Left renal cortex interstitium (tissue), 4 donors: ENCODE measurements around the gene AGPAT1. TPM values are rescaled to one million over a fixed set of nuclear protein-coding genes. Genes with fewer than 3 reads are reported as not detected.
"Not testable (repeated sequence)": the region's sequence is repeated elsewhere in the genome, so short reads cannot be mapped to it uniquely, and the experiment has no call there.

Experiments used
- DNase-seq, 4 donors: peaks; one replicate each; pipeline ENCODE4 v3.0.0-alpha.2; 2013; ENCODE audit warnings: low read depth in 4 of 4, low spot score in 2 of 4, missing footprints in 1 of 4
- polyA plus RNA-seq, 4 donors: library from polyadenylated mRNA; unstranded; fragments of 120-200 nt; gene quantifications; one replicate each; pipeline ENCODE4 v1.2.1, GENCODE V29; 2013; ENCODE audit not compliant: insufficient read length in 4 of 4

Gene AGPAT1, protein sequence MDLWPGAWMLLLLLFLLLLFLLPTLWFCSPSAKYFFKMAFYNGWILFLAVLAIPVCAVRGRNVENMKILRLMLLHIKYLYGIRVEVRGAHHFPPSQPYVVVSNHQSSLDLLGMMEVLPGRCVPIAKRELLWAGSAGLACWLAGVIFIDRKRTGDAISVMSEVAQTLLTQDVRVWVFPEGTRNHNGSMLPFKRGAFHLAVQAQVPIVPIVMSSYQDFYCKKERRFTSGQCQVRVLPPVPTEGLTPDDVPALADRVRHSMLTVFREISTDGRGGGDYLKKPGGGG
- polyA plus RNA-seq, result 100 to 1,000 TPM in 3 of 4 donors, 10 to 100 TPM in 1; 93.4 to 114 (median 104) TPM

DNA sequence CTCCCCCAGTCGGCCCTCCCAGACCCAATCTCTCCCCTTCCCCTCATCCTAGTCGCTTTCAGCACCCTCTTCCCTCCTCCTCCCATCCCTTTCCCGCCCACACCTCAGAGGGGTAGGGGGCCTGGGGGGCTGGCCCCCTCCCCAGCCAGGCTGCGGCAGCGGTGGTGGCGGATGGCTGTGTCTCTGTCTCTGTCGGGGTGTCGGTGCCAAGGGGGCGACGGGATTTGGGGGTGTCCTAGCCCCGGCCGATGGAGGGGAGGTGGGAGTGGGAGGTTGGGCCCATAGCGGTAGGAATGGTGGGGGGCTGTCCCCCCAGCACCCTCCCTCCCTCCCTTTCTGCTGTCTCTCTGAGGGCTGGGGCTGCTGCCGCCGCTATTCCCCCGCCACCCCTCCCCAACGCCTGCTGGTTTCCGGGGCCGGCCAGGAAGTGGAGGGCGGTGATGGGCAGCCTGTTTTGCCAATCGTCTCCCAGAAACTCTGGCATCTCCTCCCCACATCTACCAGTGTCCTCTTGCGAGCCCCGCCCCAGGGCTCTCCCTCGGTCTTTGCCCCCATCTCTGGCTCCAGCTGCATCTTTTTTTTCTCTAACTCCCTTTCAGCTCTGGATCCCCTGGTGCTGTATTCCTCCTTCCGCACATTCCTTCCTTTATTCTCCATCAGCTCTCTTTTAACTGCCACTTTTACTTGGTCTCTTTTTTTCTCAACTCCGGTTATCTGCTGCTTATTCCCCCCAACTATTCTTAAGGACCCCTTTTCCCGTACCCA lies at the start of gene AGPAT1:
Gene AGPAT1 (minus strand): TSS at position 374 of the 765 bp plus-strand sequence. CDS start 4,588 bp downstream, outside the sequence.
- DNase-seq, result peak; percentile 88 to 96 (median 94)

DNA sequence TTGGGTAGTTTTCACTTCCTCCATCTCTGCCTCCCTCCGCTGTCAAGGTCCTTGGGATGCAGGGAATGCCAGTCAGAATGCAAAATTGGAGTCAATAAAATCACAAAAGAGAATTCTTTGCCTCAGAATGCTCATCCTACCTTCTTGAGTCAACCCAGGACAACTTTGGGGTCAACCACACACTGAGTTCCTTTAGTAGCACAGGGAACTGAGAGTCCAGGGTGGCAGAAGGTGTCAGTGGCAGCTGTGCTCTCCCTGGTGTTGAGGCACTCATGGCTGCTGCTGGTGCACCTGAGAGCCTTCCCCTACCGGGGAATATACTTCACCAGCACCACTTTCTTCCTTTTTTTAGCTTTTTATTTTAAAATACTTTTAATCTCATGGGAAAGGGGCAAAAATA lies 48.8 kb upstream of the AGPAT1 start:
- no peak for DNase-seq

DNA sequence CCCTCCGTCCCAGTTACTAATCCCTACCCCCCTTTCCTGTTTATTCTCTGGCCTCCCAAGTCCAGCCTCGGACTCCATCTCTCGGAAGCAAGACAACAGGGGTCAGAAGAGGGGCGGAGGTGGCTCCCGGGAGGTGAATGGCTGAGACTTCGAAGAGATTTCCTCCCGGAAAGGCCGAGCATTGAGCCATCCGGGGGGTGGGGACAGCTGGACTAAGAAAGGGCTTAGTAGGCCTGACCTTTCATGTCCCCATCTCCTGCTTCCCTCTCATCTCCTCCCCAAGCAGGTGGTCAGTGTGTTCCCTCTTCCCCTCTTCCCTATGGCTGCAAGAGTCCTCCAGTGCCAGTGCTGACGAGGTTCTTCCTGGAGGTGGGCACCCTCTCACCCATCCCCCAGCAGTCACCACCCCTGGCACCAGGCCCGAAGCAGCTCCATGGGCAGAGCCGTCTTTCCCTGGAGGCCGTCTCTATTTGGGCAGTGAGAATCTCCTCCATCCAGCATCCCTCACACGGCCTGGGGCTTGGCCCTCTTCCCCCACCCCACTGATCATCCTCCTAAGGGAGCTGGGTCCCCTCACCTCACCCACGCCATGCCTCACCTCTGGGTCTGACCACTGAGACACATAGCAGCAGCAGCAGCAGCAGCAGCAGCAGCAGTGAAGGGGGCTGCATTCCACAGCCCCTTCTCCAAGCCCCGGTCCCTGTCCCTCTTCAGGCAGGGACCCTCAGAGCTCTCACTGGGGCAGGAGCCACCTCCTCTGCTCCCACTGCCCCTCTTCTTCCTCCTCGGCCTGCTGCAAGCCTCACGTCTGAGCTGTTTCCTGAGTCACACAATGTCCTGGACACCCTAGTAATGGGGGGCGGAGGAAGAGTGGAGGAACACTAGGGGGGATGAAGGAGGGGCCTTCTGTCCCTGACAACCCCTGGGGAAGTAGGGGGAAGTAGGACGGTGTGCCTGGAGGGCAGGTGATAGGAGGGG lies 47.7 kb upstream of the AGPAT1 start, which contains the start of gene NOTCH4:
Gene NOTCH4 (minus strand): TSS at position 810 of the 978 bp plus-strand sequence. CDS start 139 bp downstream, at position 671.
- no peak for DNase-seq

DNA sequence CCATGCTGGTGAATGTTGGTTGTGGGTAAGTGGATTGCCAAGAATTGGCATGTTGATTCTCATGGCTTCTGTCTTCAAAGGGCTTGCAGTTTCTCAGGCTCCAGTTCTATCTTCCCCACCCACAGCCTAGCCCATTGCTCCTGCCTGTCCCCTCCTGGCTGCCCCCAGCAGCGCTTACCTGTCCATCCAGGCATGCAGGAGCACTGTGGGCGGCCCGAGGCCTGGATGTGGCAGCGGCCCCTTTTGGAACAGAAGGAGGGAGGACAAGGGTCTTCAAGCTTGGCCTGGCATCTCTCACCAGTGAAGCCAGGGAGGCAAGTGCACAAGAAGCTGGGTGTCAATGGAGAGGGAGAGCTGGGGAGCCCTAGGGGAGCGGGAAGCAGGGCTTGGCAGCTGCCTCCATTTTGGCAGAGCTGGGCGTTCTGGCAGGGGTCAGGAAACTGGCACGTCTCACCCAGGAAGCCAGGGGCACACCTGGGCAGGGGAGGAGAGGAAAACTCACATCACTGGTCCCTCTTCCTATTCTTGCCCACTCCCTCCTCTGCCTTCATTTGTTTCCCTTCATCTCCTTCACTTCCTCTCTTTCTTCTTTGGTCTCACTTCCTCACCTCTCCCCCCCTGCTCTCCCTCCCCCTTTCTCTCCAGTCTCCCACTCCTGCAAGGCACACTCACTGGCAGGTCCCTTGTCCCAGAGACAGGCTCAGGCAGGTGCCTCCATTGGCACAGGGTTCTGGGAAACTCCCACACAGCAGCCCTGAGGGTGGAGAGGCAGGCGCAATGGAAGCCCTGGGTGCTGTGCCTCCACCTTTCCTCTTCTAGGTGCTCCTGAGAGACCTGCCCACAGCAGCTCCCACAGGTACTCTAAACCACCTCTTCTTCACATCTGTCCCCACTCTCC lies 46.7 kb upstream of the AGPAT1 start:
- DNase-seq, result no peak

DNA sequence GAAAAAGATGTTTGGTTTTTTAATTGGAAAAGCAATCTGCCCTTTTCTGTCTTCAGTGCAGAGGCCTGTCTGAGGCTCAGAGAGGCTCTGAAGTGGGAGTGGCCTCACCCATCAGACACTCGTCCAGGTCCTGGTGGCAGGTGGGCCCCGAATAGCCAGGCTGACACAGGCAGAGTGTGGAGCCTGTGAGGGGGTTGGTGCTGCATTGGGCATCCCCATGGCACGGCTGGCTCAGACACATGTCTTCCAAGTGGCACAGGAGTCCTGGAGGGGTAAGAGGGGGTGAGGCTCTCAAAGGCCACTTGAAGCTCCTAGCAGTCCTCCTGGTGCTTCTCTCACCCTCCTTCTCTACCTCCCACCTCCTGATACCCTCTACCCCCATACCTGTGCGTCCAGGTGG lies 44.1 kb upstream of the AGPAT1 start:
- no peak for DNase-seq

DNA sequence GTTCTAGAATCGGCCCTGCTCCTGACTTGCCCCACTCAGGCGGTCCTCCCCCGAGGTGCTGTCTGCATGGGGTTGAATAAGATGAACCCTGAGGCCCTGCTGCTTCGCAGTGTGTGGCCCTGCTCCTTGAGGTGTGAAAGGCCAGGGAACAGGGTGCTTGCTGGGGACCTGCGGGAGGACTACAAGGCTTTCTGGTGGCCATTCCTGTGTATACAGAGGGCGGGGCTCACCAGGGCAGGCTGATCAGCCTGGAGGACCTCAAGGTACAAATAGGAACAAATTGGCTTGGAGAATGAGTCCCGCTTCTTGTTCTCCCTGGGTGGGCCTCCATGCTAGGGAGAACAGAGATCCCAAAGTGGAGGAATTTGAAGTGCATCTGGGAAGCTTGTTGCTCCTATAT lies 42.3 kb upstream of the AGPAT1 start:
- no peak for DNase-seq

DNA sequence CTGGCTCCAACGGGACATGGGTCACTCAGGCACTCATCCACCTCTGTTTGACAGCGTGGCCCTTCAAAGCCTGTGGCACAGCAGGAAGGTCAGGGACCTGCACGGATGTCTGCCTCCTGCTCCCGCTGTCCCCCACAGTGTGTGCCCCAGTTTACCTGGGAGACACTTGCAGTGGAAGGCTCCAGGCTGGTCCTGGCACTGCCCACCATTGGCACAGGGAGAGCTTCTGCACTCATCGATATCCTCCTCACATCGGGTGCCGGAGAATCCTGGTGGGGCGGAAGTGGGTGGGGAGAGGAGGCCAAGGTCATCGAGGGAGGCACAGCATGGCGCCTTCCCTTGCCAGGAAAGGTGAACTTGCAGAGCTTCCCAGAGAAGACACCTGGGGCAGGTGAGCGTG lies 41.1 kb upstream of the AGPAT1 start:
- DNase-seq, result no peak

DNA sequence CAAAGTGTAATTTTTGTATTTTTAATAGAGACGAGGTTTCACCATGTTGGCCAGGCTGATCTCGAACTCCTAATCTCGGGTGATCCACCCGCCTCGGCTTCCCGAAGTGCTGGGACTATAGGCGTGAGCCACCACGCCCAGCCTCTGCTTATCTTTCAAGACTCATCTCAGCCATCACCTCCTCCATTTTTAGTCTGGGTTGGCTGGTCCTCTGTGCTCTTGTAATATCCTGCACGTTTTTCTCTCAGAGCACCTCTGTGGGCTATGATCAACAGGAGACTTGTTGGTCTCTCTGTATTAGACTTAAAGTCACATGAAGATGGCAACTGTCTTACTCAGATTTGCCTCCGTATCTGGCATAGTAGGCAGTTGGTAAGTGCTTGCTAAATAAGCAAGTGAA lies 40.4 kb upstream of the AGPAT1 start:
- no peak for DNase-seq

DNA sequence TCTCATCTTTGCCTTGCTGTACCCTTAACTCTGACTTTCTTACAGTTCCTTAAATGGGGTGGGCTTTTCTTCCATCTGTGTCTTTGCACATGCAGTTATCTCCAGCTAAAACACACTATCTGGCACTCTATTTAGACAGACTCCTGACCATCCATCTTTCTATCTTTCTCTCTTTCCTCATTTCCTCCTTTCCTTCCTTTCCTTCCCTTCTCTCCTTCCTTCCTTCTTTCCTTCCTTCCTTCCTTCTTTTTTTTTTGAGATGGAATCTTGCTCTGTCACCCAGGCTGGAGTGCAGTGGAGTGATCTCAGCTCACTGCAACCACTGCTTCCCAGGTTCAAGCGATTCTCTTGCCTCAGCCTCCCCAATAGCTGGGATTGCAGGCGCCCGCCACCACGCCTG lies 39.7 kb upstream of the AGPAT1 start:
- DNase-seq, result no peak

DNA sequence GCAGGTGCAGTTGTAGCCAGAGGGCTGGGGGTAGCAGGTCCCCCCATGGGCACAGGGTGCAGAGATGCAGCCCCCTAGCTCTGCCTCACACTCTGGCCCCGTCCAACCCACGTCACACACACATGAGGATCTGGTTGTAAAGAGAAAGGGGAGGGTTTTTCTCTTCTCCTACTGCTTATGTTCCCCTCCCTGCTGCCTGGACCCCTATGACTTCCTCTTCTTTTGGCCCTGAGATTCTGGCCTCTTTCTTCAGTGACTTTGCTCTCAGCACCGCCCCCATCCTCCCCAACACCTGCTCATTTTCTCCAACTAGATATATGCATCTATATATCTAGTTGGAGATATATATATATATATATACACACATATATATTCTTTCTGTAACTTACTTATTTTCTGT lies 38.2 kb upstream of the AGPAT1 start:
- no peak for DNase-seq

DNA sequence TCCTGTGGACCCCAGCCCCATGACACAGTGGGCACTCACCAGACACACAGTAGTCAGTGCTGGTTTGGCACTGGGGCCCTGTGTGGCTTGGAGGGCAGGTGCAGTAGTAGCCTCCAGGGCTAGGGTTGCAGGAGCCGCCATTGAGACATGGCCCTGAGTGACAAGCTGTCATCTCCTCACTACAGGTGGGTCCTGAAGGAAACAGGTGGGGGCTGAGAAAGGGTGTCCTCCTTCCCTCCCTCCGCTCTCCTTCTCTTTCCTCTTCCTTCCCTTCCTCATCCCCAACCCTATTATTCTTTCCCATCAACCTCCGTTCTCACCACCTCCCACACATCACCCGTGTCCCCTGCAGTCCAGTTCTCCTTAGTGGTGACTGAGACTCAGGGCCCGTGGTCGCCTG lies 37.8 kb upstream of the AGPAT1 start:
- DNase-seq, result no peak

DNA sequence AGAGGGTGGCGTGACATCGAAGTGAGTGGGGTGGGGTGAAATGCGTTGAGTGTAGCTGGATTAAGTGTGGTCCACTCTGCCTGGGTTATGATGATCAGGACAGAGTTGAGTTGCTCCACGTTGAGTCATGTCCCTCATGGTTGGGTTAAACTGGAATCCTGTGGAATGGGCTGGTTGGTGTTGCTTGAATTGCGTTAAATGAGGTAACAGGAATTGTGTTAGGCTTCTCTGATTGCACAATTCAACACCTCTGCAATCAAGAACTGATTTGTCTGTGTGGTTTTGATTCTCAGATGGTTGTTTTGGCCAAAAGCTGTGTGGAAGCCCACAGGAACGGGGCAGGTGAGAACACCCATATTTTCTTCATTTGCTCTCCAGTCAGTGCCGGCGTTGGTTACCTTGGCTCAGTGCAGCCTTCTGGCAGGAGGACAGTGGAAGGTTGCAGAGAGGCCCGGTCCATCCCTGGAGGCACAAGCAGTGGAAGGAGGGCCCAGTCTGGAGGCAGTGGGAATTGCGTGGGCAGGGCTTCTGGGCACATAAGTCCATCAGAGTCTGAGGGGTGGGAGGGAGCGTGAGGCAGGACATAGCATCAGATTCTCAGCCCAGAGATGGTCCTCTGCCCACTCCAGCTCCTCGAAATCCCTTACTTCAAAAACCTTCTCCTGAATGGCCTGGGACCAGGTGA lies 36.3 kb upstream of the AGPAT1 start:
- DNase-seq, result no peak

DNA sequence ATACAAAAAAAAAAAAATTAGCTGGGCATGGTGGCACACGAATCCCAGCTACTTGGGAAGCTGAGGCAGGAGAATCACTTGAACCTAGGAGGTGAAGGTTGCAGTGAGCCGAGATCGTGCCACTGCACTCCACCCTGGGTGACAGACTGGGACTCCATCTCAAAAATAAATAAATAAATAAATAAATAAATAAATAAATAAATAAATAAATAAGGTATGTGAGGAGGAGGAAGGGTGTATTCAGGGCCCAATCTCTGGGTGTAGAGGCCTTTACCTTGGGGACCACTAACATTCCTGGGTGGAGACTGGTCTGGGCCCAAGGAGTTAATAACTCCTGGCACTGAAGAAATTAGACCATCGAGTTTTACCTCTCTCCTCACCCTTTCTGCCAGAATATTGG lies 35.5 kb upstream of the AGPAT1 start:
- DNase-seq, result not testable (repeated sequence)

DNA sequence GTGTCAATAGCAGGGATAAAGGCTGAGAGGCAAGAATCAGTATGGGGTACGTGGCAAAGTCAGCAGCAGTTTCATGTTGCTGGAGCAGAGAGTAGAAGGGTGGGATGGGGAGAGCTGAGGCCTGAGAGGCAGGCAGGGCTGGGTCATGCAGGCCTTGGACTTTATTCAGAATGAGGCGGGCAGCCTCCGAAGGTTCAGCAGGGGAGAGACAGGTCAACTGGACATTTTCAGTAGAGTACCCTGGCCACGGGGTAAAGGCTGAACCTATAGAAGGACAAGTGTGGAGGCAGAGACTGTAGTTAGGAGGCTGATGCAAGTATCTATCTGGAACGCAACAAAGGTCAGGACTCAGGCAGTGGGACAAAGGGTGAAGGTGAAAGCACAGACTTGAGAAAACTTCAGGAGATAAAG lies 34.3 kb upstream of the AGPAT1 start:
- no peak for DNase-seq

DNA sequence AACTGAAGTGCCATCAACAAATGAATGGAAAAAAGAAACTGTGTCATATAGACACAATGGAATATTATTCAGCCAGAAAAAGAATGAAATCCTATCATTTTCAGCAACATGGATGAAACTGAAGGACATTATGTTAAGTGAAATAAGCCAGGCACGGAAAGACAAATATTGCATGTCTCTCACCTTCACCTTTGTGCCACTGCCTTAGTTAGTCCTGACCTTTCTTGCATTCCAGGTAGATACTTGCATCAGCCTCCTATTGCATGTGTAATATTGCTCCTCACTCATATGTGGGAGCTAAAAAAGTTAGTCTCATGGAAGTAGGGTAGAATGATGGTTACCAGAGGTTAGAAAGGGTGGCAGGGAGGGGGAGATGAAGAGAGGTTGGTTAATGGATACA lies 33.1 kb upstream of the AGPAT1 start:
- DNase-seq, result no peak

DNA sequence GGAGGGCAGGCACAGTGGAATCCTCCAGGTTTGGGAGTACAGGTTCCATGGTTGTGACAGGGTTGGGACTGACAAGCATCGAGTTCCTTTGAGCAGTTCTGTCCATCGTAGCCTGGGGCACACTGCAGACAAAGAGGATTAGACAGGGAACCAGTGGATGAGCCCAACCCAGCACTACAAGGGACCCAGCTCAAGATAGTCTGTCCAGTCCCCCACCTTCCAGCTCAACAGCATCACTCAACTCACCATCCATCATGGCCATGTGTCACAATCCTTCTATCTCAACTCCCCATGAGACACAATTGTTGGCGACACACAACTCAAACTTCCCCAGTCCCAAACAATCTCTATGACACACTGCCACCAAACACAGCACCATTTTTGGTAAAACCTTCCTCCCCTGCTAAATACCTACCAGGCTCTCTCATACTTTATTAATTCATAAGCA lies 28.4 kb upstream of the AGPAT1 start:
- DNase-seq, result no peak

DNA sequence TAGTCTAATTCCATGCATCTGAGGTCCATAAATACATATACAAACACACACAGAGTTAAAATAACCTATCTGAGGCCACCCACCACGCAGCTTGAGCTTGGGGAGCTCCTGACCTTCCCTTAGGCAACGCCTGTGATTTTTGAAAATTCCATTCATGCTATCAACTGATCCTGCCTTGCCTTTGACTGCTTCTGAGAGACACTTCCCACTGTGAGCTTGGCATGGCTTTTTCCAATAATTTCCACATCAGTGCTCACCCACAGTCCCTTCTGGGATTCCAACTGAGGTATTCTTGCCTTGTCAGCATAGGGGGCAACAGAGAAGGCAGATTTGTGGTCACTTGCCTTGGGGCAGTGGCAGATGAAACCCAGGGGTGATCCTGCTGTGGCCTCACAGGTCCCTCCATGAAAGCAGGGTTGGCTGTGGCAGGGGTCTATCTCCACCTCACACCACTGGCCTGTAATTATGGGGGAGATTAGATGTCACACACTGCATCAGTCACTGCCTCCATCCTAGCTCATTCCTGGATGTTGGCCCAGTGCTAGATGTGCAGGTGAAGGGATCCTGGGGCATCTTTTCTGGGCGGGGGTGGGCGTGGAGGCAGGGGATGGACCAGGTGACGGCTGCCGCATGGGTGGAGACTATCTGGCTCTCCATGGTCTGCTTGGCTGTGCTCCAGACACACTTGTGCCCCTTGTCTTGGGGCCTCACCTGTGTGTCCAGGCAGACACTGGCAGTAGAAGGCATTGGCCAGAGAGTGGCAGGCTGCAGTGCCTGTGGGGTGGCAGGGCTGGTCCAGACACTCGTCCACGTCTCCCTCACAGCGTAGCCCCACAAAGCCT lies 27.8 kb upstream of the AGPAT1 start:
- no peak for DNase-seq

DNA sequence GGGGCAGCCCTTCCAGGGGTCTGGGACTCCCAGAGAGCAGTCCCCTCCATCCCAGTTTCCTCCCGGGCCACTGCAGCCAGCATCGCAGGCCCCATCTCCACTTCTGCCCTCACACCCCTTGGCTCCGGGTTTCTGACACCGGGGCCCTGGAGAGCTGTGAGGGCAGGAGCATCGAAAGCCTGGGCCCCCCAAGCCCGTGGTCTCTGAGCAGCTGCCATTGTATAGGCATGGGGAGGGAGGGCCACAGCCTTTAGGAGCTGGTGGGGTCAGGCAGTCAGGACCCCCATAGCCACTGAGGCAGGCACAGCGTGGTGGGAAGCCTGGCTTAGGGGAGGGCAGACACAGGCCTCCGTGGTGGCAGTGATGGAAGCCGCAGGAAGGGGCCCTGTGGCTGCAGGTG lies 26.3 kb upstream of the AGPAT1 start:
- DNase-seq, result no peak
